ENCODE data around the gene APBB1.

Gene APBB1

DNA sequence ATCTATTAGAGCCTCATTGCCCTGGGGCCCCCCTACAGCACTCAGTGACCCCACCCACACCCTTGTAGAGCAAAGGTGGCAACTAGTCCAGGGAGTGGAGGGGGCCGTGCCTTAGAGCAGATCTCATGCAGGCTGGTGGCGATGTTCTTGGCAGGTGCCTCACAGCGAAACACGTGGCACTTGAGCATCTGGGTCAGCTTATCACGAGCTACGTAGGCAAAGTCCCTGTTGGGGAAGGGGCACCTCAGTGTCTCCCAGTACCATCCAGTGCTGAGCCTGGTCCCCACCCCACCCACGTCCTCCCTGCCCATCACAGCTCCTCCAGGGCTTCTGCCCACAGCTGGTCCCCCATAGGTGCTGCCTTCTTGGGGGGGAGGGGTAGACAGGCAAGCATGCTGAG, 17.4 kb downstream of the APBB1 start:
- ChIA-PET POLR2A (interaction anchor here (1.4 kb wide), 1 partner anchor 18 kb away, joined by 6 read pairs; the partner anchor contains the start of gene APBB1), CTCF (interaction anchor here (0.7 to 1.3 kb wide), 2 partner anchors 38 to 42 kb away, joined by 3 read pairs; no protein-coding TSS in a partner anchor)
- DNase-seq (ENCODE audit: extremely low spot score), result no peak
- TF ChIP-seq ARNT (IDR thresholded peaks at IDR 0.05) (no peak), ELF4 (IDR thresholded peaks at IDR 0.05) (no peak), LEF1 (IDR thresholded peaks at IDR 0.05; ENCODE audit: borderline replicate concordance) (no peak), SP1 (IDR thresholded peaks at IDR 0.05) (no peak), HDGF (IDR thresholded peaks at IDR 0.05; ENCODE audit: borderline replicate concordance) (no peak), NFRKB (IDR thresholded peaks at IDR 0.05) (no peak)

GRCh38 chr11:6400431-6401345, 18.2 kb downstream of the APBB1 start:
- ChIA-PET CTCF (interaction anchor here (0.7 to 1.3 kb wide), 2 partner anchors 38 to 42 kb away, joined by 3 read pairs; no protein-coding TSS in a partner anchor), POLR2A (interaction anchor here (1.4 to 2.1 kb wide), 3 partner anchors 11 to 18 kb away, joined by 4 to 8 read pairs (median 6); partner anchors contain the start of genes APBB1 and SMPD1)
- TF ChIP-seq FOXA1 (IDR thresholded peaks at IDR 0.05) (no peak), NFRKB (IDR thresholded peaks at IDR 0.05) (no peak), LEF1 (IDR thresholded peaks at IDR 0.05; ENCODE audit: borderline replicate concordance) (no peak), FOXM1 (IDR thresholded peaks at IDR 0.05; ENCODE audit: borderline replicate concordance) (no peak), HDGF (IDR thresholded peaks at IDR 0.05; ENCODE audit: borderline replicate concordance) (no peak), ELF4 (IDR thresholded peaks at IDR 0.05) (no peak), ARNT (IDR thresholded peaks at IDR 0.05) (no peak)
- DNase-seq (ENCODE audit: extremely low spot score), result no peak

DNA sequence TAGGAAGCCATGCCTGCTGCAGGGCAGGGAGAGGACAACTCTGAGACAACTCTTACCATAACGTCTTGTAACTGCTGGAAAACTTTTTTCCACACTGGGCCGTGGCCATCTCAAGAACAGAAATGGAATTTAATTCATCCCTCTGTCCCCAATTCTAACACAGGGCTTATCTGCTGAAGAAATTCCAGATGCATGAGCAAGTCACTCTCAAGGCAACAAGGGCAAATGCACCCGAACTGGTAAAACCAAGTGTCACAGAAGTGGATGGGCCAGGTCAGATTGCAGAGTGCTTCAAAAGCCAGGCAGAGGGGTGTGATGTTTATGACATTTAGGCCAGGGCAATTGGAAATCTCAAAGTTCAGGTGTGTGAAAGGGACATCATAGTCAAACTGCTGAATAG, 21.3 kb downstream of the APBB1 start:
- no peak for DNase-seq (ENCODE audit: extremely low spot score)
- POLR2A ChIA-PET, result no interaction called here
- TF ChIP-seq SUZ12 (IDR thresholded peaks at IDR 0.05) (no peak), LEF1 (IDR thresholded peaks at IDR 0.05; ENCODE audit: borderline replicate concordance) (no peak), BHLHE40 (IDR thresholded peaks at IDR 0.05; ENCODE audit: borderline replicate concordance) (no peak), TARDBP (IDR thresholded peaks at IDR 0.05) (no peak), FOXA1 (IDR thresholded peaks at IDR 0.05) (no peak), NFRKB (IDR thresholded peaks at IDR 0.05) (no peak), SP1 (IDR thresholded peaks at IDR 0.05) (no peak), ARNT (IDR thresholded peaks at IDR 0.05) (no peak), PKNOX1 (IDR thresholded peaks at IDR 0.05) (no peak), HDGF (IDR thresholded peaks at IDR 0.05; ENCODE audit: borderline replicate concordance) (no peak), ZNF384 (IDR thresholded peaks at IDR 0.05) (no peak), CTBP1 (IDR thresholded peaks at IDR 0.05; ENCODE audit: borderline replicate concordance) (no peak), L3MBTL2 (conservative IDR thresholded peaks at IDR 0.05) (no peak), FOXK2 (IDR thresholded peaks at IDR 0.05) (no peak), ELF4 (IDR thresholded peaks at IDR 0.05) (no peak), FOXM1 (IDR thresholded peaks at IDR 0.05; ENCODE audit: borderline replicate concordance) (no peak)
- CTCF ChIA-PET, result no interaction called here

- TF ChIP-seq HDGF (IDR thresholded peaks at IDR 0.05; ENCODE audit: borderline replicate concordance), result no peak
- no peak for TF ChIP-seq PKNOX1 (IDR thresholded peaks at IDR 0.05)
- no peak for TF ChIP-seq CTBP1 (IDR thresholded peaks at IDR 0.05; ENCODE audit: borderline replicate concordance)
- TF ChIP-seq ELF4 (IDR thresholded peaks at IDR 0.05), result no peak
- no peak for TF ChIP-seq ZNF384 (IDR thresholded peaks at IDR 0.05)
- TF ChIP-seq BHLHE40 (IDR thresholded peaks at IDR 0.05; ENCODE audit: borderline replicate concordance), result no peak
- no peak for TF ChIP-seq FOXK2 (IDR thresholded peaks at IDR 0.05)
- TF ChIP-seq TARDBP (IDR thresholded peaks at IDR 0.05), result no peak
- no peak for TF ChIP-seq ARNT (IDR thresholded peaks at IDR 0.05)
- no peak for TF ChIP-seq LEF1 (IDR thresholded peaks at IDR 0.05; ENCODE audit: borderline replicate concordance)
- TF ChIP-seq FOXA1 (IDR thresholded peaks at IDR 0.05), result no peak
- no peak for TF ChIP-seq L3MBTL2 (conservative IDR thresholded peaks at IDR 0.05)
- no peak for TF ChIP-seq SP1 (IDR thresholded peaks at IDR 0.05)
- TF ChIP-seq FOXM1 (IDR thresholded peaks at IDR 0.05; ENCODE audit: borderline replicate concordance), result no peak
- TF ChIP-seq NFRKB (IDR thresholded peaks at IDR 0.05), result no peak
- no peak for TF ChIP-seq SUZ12 (IDR thresholded peaks at IDR 0.05)
- POLR2A ChIA-PET, result no interaction called here
- no peak for DNase-seq (ENCODE audit: extremely low spot score)
- CTCF ChIA-PET, result no interaction called here
Observed at GRCh38 chr11:6397156-6397555, 21.7 kb downstream of the APBB1 start.

DNA sequence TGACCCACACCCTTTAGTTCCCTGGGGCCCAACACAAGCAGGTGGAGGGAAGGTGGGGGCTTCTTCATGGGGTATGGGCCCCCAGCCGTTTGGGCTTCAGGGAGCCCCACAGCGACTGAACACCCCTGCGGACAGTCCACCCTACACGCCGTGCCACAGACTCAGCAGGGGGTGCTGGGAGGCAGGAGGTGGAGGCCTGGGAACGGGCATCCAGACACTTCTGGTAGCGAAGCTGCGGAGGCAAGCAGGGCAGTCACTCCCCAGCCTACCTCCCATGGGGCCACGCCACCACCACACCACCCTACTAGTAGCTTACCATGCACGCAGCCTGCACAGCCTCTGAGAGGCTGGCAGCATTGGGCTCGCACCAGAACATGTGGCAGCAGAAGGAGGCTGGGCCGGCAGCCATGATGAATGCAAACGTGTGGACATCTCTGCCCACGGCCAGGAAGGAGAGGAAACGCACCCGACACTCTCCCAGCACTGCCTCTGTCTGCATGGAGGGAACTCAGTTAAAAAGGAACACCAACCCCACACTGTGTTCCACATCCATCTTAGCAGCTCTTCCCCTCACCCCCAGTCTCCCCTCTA, 23.3 kb downstream of the APBB1 start:
- CTCF ChIA-PET, result no interaction called here
- TF ChIP-seq FOXK2 (IDR thresholded peaks at IDR 0.05), result no peak
- TF ChIP-seq SP1 (IDR thresholded peaks at IDR 0.05), result no peak
- TF ChIP-seq LEF1 (IDR thresholded peaks at IDR 0.05; ENCODE audit: borderline replicate concordance), result no peak
- no peak for TF ChIP-seq PKNOX1 (IDR thresholded peaks at IDR 0.05)
- no peak for TF ChIP-seq BHLHE40 (IDR thresholded peaks at IDR 0.05; ENCODE audit: borderline replicate concordance)
- TF ChIP-seq FOXM1 (IDR thresholded peaks at IDR 0.05; ENCODE audit: borderline replicate concordance), result no peak
- TF ChIP-seq ARNT (IDR thresholded peaks at IDR 0.05), result no peak
- TF ChIP-seq ELF4 (IDR thresholded peaks at IDR 0.05), result no peak
- no peak for TF ChIP-seq FOXA1 (IDR thresholded peaks at IDR 0.05)
- no peak for TF ChIP-seq NFRKB (IDR thresholded peaks at IDR 0.05)
- POLR2A ChIA-PET, result no interaction called here
- no peak for DNase-seq (ENCODE audit: extremely low spot score)
